Esophagus muscularis mucosa (tissue), 3 donors: ENCODE data around the gene ATP13A2.

Experiments used
- POLR2A ChIP-seq: fragments of 450-650 bp; IDR thresholded peaks from one replicate; pipeline ENCODE4 v1.6.1; 2017; ENCODE audit warnings: antibody characterized with exemption, moderate library complexity, mild to moderate bottlenecking, low read depth
- TF ChIP-seq, protein P1 (sequence below), 3 experiments: fragments of 200-600 bp in 2 of 3; fragments of 450-650 bp in 1 of 3; sonication (generic) in 2 of 3; IDR thresholded peaks; one replicate each; pipeline ENCODE4 v1.5.1; 2017 to 2019; ENCODE audit warnings: antibody characterized with exemption in 3 of 3, mild to moderate bottlenecking in 2 of 3, moderate library complexity in 1 of 3

DNA sequence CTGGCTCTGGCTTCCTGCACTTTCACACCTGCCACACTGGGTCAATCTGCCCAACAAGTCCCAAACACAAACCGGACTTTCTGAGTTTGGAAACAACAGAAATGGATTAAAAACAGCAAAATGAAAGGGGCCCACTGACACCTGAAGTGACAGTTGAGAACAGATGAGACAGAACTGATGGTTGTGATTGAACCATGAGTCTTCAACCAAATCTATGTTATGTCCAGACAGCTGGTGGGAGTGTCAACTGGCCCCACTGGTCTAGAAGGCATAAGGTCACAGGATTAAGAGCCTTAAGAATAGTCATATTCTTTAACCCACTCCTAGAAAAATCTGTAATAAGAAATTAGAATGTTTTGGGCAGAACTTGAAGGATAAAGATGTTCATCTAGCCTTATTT lies 13.0 kb upstream of the ATP13A2 start:
- TF ChIP-seq, protein P1, sequence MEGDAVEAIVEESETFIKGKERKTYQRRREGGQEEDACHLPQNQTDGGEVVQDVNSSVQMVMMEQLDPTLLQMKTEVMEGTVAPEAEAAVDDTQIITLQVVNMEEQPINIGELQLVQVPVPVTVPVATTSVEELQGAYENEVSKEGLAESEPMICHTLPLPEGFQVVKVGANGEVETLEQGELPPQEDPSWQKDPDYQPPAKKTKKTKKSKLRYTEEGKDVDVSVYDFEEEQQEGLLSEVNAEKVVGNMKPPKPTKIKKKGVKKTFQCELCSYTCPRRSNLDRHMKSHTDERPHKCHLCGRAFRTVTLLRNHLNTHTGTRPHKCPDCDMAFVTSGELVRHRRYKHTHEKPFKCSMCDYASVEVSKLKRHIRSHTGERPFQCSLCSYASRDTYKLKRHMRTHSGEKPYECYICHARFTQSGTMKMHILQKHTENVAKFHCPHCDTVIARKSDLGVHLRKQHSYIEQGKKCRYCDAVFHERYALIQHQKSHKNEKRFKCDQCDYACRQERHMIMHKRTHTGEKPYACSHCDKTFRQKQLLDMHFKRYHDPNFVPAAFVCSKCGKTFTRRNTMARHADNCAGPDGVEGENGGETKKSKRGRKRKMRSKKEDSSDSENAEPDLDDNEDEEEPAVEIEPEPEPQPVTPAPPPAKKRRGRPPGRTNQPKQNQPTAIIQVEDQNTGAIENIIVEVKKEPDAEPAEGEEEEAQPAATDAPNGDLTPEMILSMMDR (IDR thresholded peaks at IDR 0.05) = no peak
- TF ChIP-seq POLR2A = no peak
